GM12892 (cell line): Measurements from ENCODE around the gene FGF6.

Source experiments
- POLR2A ChIP-seq: IDR thresholded peaks from 2 replicates; pipeline ENCODE4 v1.6.1; 2011; ENCODE audit warnings: low read depth, low read length, control low read depth
- TAF1 ChIP-seq: IDR thresholded peaks from 2 replicates; pipeline ENCODE4 v1.6.1; 2011; ENCODE audit warnings: low read depth, mild to moderate bottlenecking, control low read depth, low read length, borderline replicate concordance

GRCh38 chr12:4395818-4396217 is 49.8 kb downstream of the FGF6 start:
- TF ChIP-seq POLR2A (no peak), TAF1 (no peak)
